ENCODE results near the gene MYO1D.
"Not testable (repeated sequence)": the region's sequence is repeated elsewhere in the genome, so short reads cannot be mapped to it uniquely, and the experiment has no call there.

MYO1D gene

DNA sequence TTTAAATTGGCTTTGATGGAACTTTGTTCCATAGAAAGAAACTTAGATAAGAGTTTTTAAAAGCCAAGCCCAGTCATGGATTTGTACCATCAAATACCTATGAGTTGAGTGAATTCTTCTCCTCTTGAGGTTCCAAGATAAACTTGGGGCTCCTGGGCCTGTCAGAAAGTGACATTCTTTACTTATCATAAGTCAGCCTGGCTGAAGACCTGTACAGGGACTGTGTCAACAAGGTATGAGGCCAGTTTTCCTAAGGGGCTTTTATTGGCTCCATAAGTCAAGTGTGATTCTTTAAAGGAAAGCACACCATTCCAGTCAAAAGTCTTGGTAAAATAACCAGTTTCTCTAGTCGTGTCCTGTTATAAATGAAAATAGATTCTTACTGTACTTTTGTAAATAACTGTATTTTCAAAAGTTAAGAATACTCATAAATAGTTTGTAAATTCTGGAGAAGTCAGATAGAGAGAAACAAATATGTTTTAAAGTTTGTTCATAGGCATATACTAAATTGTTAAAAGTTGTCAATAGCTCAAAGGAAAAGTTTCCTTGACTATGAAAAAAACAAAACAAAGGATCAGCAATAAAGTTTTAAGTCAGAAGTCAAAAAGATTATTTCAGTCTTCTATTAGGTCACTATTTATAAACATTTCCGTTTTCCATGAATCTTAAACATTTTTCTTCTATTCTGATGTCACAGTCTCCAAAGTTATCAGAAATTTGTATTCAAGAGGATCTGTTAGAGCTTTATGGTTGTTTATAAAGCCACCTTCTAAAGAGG, 22.5 kb upstream of the MYO1D start:
- TF ChIP-seq, protein P1, sequence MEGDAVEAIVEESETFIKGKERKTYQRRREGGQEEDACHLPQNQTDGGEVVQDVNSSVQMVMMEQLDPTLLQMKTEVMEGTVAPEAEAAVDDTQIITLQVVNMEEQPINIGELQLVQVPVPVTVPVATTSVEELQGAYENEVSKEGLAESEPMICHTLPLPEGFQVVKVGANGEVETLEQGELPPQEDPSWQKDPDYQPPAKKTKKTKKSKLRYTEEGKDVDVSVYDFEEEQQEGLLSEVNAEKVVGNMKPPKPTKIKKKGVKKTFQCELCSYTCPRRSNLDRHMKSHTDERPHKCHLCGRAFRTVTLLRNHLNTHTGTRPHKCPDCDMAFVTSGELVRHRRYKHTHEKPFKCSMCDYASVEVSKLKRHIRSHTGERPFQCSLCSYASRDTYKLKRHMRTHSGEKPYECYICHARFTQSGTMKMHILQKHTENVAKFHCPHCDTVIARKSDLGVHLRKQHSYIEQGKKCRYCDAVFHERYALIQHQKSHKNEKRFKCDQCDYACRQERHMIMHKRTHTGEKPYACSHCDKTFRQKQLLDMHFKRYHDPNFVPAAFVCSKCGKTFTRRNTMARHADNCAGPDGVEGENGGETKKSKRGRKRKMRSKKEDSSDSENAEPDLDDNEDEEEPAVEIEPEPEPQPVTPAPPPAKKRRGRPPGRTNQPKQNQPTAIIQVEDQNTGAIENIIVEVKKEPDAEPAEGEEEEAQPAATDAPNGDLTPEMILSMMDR (IDR thresholded peaks at IDR 0.05; ENCODE audit: insufficient read depth, low read length, missing control alignments): no peak
- ChIA-PET CTCF (interaction anchor here (1.2 to 2.0 kb wide), 2 partner anchors 11 to 22 kb away, joined by 3 to 7 read pairs; partner anchors contain the start of gene MYO1D), POLR2A (no interaction called here)
- H3K4me3 ChIP-seq (ENCODE audit: low read depth, low read length): no peak overlapping the region
- DNase-seq (ENCODE audit: low read depth, low spot score): no peak

DNA sequence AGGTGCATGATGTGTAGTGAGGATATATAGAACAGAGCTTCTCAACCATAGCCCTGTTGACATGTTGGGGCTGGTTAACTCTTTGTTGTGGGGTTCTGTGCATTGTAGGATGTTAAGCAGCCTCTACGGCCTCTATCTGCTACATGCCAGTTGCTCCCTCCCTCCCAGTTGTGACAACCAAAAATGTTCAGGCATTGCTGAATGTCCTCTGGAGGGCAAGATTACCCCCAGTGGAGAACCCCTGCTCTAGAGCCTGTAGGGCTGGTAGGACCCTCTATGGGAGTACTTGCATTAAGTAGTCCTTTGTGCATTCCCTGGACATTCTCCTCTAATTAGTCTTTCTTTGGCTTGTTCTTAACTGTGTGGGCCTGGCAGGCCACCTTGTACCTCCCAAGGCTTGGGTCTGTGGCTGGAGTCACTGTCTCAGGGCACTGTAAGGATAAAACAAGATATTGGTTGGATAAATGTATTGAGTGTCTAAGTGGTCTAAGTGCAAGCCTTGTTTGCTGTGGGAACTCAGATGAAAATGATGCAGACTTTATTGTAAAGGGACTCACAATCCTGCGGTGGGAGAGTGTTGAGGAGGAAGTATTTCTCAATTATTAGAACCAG, 19.8 kb upstream of the MYO1D start:
- DNase-seq (ENCODE audit: low read depth, low spot score): no peak
- TF ChIP-seq, protein P1 (IDR thresholded peaks at IDR 0.05; ENCODE audit: insufficient read depth, low read length, missing control alignments): no peak
- no peak overlapping the region for H3K4me3 ChIP-seq (ENCODE audit: low read depth, low read length)
- ChIA-PET CTCF (interaction anchor here (1.6 to 2.8 kb wide), 2 partner anchors 20 to 113 kb away, joined by 4 to 17 read pairs; partner anchors contain the start of gene MYO1D), POLR2A (no interaction called here)

DNA sequence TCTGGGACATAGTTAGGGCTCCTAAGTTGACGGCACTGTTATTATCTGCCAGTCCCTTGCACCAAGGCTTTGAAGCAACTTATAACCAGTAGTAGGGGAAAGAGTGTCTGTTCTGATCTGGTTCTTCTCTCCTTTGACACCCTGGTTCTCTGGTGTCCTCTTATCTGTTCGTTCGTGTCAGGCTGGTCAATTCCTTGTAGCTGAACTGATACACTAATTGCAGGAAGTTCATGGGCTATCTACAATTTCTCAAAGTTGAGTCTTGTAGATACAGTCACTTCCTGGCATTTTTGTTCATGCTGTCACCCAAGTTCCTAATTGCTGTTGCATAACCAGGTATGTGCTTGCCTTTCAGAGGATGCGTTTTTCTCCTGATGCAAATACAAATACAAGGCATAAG, 17.3 kb upstream of the MYO1D start:
- DNase-seq (ENCODE audit: low read depth, low spot score): no peak
- H3K4me3 ChIP-seq (ENCODE audit: low read depth, low read length): no peak overlapping the region
- TF ChIP-seq, protein P1 (IDR thresholded peaks at IDR 0.05; ENCODE audit: insufficient read depth, low read length, missing control alignments): no peak
- CTCF ChIA-PET: interaction anchor here (2.8 kb wide), 1 partner anchor 17 kb away, joined by 17 read pairs; the partner anchor contains the start of gene MYO1D
- POLR2A ChIA-PET: interaction anchor here (0.6 kb wide), 1 partner anchor 407 kb away, joined by 3 read pairs; no protein-coding TSS in a partner anchor

DNA sequence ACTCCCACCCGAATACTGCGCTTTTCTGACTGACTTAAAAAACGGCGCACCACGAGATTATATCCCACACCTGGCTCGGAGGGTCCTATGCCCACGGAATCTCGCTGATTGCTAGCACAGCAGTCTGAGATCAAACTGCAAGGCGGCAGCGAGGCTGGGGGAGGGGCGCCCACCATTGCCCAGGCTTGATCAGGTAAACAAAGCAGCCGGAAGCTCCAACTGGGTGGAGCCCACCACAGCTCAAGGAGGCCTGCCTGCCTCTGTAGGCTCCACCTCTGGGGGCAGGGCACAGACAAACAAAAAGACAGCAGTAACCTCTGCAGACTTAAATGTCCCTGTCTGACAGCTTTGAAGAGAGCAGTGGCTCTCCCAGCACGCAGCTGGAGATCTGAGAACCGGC, 10.5 kb upstream of the MYO1D start:
- H3K4me3 ChIP-seq (ENCODE audit: low read depth, low read length); CTCF ChIA-PET; DNase-seq (ENCODE audit: low read depth, low spot score); POLR2A ChIA-PET: not testable (repeated sequence)

DNA sequence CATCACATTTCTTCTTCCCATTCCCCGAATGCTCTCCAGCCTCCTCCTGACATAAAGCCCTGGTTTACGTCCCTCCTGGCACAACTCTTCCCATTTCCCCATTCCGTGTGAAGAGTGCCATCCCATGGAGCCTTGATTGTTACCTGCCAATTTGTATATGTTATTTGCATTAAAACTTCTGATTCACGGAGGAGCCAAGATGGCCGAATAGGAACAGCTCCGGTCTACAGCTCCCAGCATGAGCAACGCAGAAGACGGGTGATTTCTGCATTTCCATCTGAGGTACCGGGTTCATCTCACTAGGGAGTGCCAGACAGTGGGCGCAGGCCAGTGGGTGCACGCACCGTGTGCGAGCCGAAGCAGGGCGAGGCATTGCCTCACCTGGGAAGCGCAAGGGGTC, 10.0 kb upstream of the MYO1D start:
- CTCF ChIA-PET; DNase-seq (ENCODE audit: low read depth, low spot score); H3K4me3 ChIP-seq (ENCODE audit: low read depth, low read length); POLR2A ChIA-PET: not testable (repeated sequence)

DNA sequence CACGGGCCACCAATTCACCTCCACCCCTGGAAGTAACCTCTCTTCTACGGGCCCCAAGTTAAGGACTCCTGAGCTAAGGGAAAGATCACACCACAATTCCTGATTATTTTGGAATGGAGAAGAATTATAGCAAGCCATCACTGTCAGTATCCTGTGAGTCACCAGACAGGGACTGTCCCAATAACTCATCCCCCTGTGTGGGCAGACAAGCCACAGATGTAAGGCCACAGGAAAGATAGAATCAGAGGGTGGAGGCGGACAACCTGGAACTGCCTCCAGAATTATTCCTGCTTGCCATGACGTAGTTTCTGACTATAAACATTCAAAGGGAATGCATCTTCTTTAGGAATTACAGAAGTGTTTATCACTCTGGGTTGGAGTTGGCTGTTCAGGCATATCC, 5.8 kb upstream of the MYO1D start:
- TF ChIP-seq, protein P1 (IDR thresholded peaks at IDR 0.05; ENCODE audit: insufficient read depth, low read length, missing control alignments): no peak
- H3K4me3 ChIP-seq (ENCODE audit: low read depth, low read length): no peak overlapping the region
- POLR2A ChIA-PET: no interaction called here
- DNase-seq (ENCODE audit: low read depth, low spot score): no peak
- CTCF ChIA-PET: interaction anchor here (1.1 kb wide), 1 partner anchor 27 kb away, joined by 4 read pairs; no protein-coding TSS in a partner anchor

DNA sequence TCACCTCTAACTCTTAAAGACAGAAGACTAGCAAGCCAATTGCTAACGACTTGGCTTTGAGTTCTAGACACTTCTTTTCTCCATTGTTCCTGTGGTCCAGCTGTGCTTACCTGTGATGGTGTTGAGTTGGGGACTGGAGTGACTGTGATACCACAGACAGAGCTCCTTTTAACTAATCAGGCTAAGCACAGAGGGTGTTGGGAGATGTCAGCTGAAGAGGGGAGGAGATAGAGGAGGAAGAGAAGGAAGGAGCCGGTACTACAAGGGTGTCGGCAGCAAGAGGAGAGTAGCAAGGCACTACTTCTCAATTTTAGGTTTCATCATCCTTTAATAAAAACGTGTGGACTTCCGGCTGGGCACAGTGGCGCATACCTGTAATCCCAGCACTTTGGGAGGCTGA, 5.1 kb upstream of the MYO1D start:
- CTCF ChIA-PET: no interaction called here
- no peak overlapping the region for H3K4me3 ChIP-seq (ENCODE audit: low read depth, low read length)
- TF ChIP-seq, protein P1 (IDR thresholded peaks at IDR 0.05; ENCODE audit: insufficient read depth, low read length, missing control alignments): no peak
- POLR2A ChIA-PET: no interaction called here
- DNase-seq (ENCODE audit: low read depth, low spot score): no peak

All from AG04449 (cell line).